GM21825 (cell line): ENCODE data around the gene NPM3.

Experiments
- ATAC-seq: cut with Tn5 transposase; IDR thresholded peaks from one replicate; pipeline ENCODE4 v1.9.1; 2021; ENCODE audit warnings: mild to moderate bottlenecking, moderate library complexity; ENCODE audit not compliant: unreplicated experiment

NPM3 gene

GRCh38 chr10:101782811-101783735 lies at the start of gene NPM3:
TSS of gene NPM3 (minus strand) at chr10:101783446. CDS start at chr10:101783390, 56 bp downstream.
- ATAC-seq = peak; percentile 54

- ATAC-seq = no peak
These were observed 49.1 kb upstream of the NPM3 start for GRCh38 chr10:101832325-101832771.

- no peak for ATAC-seq
These were observed 48.0 kb upstream of the NPM3 start for GRCh38 chr10:101831169-101831811.

- peak; percentile 53 for ATAC-seq
These were observed 47.3 kb upstream of the NPM3 start for GRCh38 chr10:101830322-101831168.

- peak; percentile 24 for ATAC-seq
These were observed 46.5 kb upstream of the NPM3 start for GRCh38 chr10:101829561-101830315.

GRCh38 chr10:101828766-101829551 lies 45.7 kb upstream of the NPM3 start:
- ATAC-seq = no peak

- ATAC-seq = no peak
These were observed 44.8 kb upstream of the NPM3 start for GRCh38 chr10:101827919-101828600.

- ATAC-seq = no peak
These were observed 43.7 kb upstream of the NPM3 start for GRCh38 chr10:101826852-101827434.

GRCh38 chr10:101824736-101825135 lies 41.5 kb upstream of the NPM3 start:
- ATAC-seq = no peak

GRCh38 chr10:101818872-101819633 lies 35.8 kb upstream of the NPM3 start:
- peak; percentile 17 for ATAC-seq

GRCh38 chr10:101818119-101818871 lies 35.0 kb upstream of the NPM3 start, which contains the start of gene OGA:
TSS of gene OGA (minus strand) at chr10:101818444. CDS start at chr10:101818022, 422 bp downstream.
- ATAC-seq = peak; percentile 84

- ATAC-seq = no peak
These were observed 34.3 kb upstream of the NPM3 start for GRCh38 chr10:101817337-101818118.

- ATAC-seq = no peak
These were observed 33.7 kb upstream of the NPM3 start for GRCh38 chr10:101816913-101817336.

- ATAC-seq = no peak
These were observed 33.1 kb upstream of the NPM3 start for GRCh38 chr10:101816376-101816775.

- no peak for ATAC-seq
These were observed 31.3 kb upstream of the NPM3 start for GRCh38 chr10:101814466-101815071.

GRCh38 chr10:101812606-101813005 lies 29.4 kb upstream of the NPM3 start:
- ATAC-seq = no peak
